NCI-H446 (cell line): ENCODE data around the gene TSPAN10.

ENCODE experiments used
- DNase-seq, 2 experiments: peaks; one replicate each; lab custom pipeline; 2025; lab: John Stamatoyannopoulos, UW

Gene TSPAN10

GRCh38 chr17:81635431-81635830 is 1.6 kb upstream of the TSPAN10 start:
- DNase-seq, result no peak

- no peak for DNase-seq
Measured at GRCh38 chr17:81635973-81636504, 957 bp upstream of the TSPAN10 start.

GRCh38 chr17:81638683-81639082 is 1.7 kb downstream of the TSPAN10 start:
- no peak for DNase-seq

GRCh38 chr17:81640011-81640410 is 3.0 kb downstream of the TSPAN10 start:
- DNase-seq, result no peak

- no peak for DNase-seq
Measured at GRCh38 chr17:81641825-81642489, 5.0 kb downstream of the TSPAN10 start.

- no peak for DNase-seq
Measured at GRCh38 chr17:81644496-81644895, 7.5 kb downstream of the TSPAN10 start.

- DNase-seq, result no peak
Measured at GRCh38 chr17:81644976-81645952, 8.3 kb downstream of the TSPAN10 start.

- DNase-seq, result no peak
Measured at GRCh38 chr17:81646869-81647600, 10.0 kb downstream of the TSPAN10 start.

GRCh38 chr17:81647640-81648012 is 10.6 kb downstream of the TSPAN10 start:
- DNase-seq, result no peak

- DNase-seq, result no peak
Measured at GRCh38 chr17:81648013-81648706, 11.2 kb downstream of the TSPAN10 start.

- DNase-seq, result no peak
Measured at GRCh38 chr17:81648707-81649085, 11.7 kb downstream of the TSPAN10 start.

- no peak for DNase-seq
Measured at GRCh38 chr17:81650951-81651350, 14.0 kb downstream of the TSPAN10 start.

GRCh38 chr17:81651692-81652091 is 14.7 kb downstream of the TSPAN10 start:
- peak in 1 of 2 experiments; percentile 30 for DNase-seq

GRCh38 chr17:81652906-81653771 is 16.1 kb downstream of the TSPAN10 start:
- no peak for DNase-seq

- no peak for DNase-seq
Measured at GRCh38 chr17:81655378-81656117, 18.6 kb downstream of the TSPAN10 start.

GRCh38 chr17:81656118-81656743 is 19.2 kb downstream of the TSPAN10 start, which contains the start of gene PDE6G:
Gene PDE6G (minus strand): TSS chr17:81656542. CDS start chr17:81653305, 3,237 bp downstream.
- DNase-seq, result no peak

- DNase-seq, result no peak
Measured at GRCh38 chr17:81656835-81657234, 19.8 kb downstream of the TSPAN10 start.

GRCh38 chr17:81659038-81659437 is 22.0 kb downstream of the TSPAN10 start:
- no peak for DNase-seq

GRCh38 chr17:81660441-81660840 is 23.4 kb downstream of the TSPAN10 start:
- no peak for DNase-seq
